H9 (cell line): Measurements from ENCODE around the gene FHOD3. TPM values are rescaled to one million over a fixed set of nuclear protein-coding genes. Genes with fewer than 3 reads are reported as not detected.

ENCODE experiments used
- DNase-seq: peaks from one replicate; pipeline ENCODE4 v3.0.0-alpha.2; 2017
- H2AFZ ChIP-seq: one replicate; pipeline ENCODE4 v1.6.1; 2013; ENCODE audit warnings: mild to moderate bottlenecking, low read length, control low read depth, moderate library complexity
- H2AK5ac ChIP-seq: 2 replicates; pipeline ENCODE4 v1.6.1; 2013; ENCODE audit warnings: low read length, control low read depth, mixed read lengths; ENCODE audit not compliant: insufficient read length
- H2BK120ac ChIP-seq: one replicate; pipeline ENCODE4 v1.6.1; 2013; ENCODE audit warnings: low read depth, mild to moderate bottlenecking, low read length, control low read depth, inconsistent platforms; ENCODE audit not compliant: poor library complexity, severe bottlenecking
- H2BK12ac ChIP-seq: 2 replicates; pipeline ENCODE4 v1.6.1; 2013; ENCODE audit warnings: low read length, control low read depth, mixed read lengths, low read depth; ENCODE audit not compliant: insufficient read length
- H2BK15ac ChIP-seq: 2 replicates; pipeline ENCODE4 v1.6.1; 2013; ENCODE audit warnings: low read depth, low read length, control low read depth
- H2BK20ac ChIP-seq: one replicate; pipeline ENCODE4 v1.6.1; 2013; ENCODE audit warnings: low read depth, mild to moderate bottlenecking, low read length, control low read depth, inconsistent platforms; ENCODE audit not compliant: poor library complexity, severe bottlenecking
- H2BK5ac ChIP-seq: 2 replicates; pipeline ENCODE4 v1.6.1; 2013; ENCODE audit warnings: low read length, control low read depth, mixed read lengths; ENCODE audit not compliant: insufficient read length
- H3K14ac ChIP-seq: 2 replicates; pipeline ENCODE4 v1.6.1; 2013; ENCODE audit warnings: low read length, control low read depth; ENCODE audit not compliant: insufficient read depth
- H3K18ac ChIP-seq: 2 replicates; pipeline ENCODE4 v1.6.1; 2013; ENCODE audit warnings: low read depth, mild to moderate bottlenecking, mixed read lengths, low read length, control low read depth; ENCODE audit not compliant: insufficient read length
- H3K23ac ChIP-seq: 2 replicates; pipeline ENCODE4 v1.6.1; 2013; ENCODE audit warnings: low read length, control low read depth, mixed read lengths, low read depth; ENCODE audit not compliant: insufficient read length
- H3K23me2 ChIP-seq: 2 replicates; pipeline ENCODE4 v1.6.1; 2013; ENCODE audit warnings: low read depth, mild to moderate bottlenecking, mixed read lengths, low read length, control low read depth; ENCODE audit not compliant: insufficient read length, poor library complexity, severe bottlenecking
- H3K27ac ChIP-seq: 2 replicates; pipeline ENCODE4 v1.5.1; 2013; ENCODE audit warnings: low read length, control low read depth, mixed read lengths, low read depth; ENCODE audit not compliant: insufficient read length
- H3K27me3 ChIP-seq: 2 replicates; pipeline ENCODE4 v1.6.1; 2013; ENCODE audit warnings: low read length, control low read depth, inconsistent platforms; ENCODE audit not compliant: insufficient read depth
- H3K4ac ChIP-seq: 2 replicates; pipeline ENCODE4 v1.6.1; 2013; ENCODE audit warnings: low read depth, mild to moderate bottlenecking, control low read depth, inconsistent platforms, low read length, moderate library complexity
- H3K4me1 ChIP-seq: 2 replicates; pipeline ENCODE4 v1.6.1; 2013; ENCODE audit warnings: low read length, control low read depth, inconsistent platforms; ENCODE audit not compliant: insufficient read depth
- H3K4me2 ChIP-seq: 2 replicates; pipeline ENCODE4 v1.6.1; 2013; ENCODE audit warnings: low read length, control low read depth, mixed read lengths; ENCODE audit not compliant: insufficient read length, insufficient read depth
- H3K56ac ChIP-seq: 2 replicates; pipeline ENCODE4 v1.6.1; 2013; ENCODE audit warnings: low read depth, mild to moderate bottlenecking, mixed read lengths, low read length, control low read depth; ENCODE audit not compliant: insufficient read length
- H3K79me1 ChIP-seq: 2 replicates; pipeline ENCODE4 v1.6.1; 2013; ENCODE audit warnings: low read depth, mild to moderate bottlenecking, moderate library complexity, low read length, control low read depth, inconsistent platforms; ENCODE audit not compliant: insufficient read depth, poor library complexity, severe bottlenecking
- H3K79me2 ChIP-seq: 2 replicates; pipeline ENCODE4 v1.6.1; 2013; ENCODE audit warnings: low read length, control low read depth, inconsistent platforms; ENCODE audit not compliant: insufficient read depth
- H3K9ac ChIP-seq: 2 replicates; pipeline ENCODE4 v1.6.1; 2013; ENCODE audit warnings: low read length, control low read depth, mixed read lengths; ENCODE audit not compliant: insufficient read length; ENCODE audit errors: extremely low read depth
- H3K9me3 ChIP-seq: one replicate; pipeline ENCODE4 v1.6.1; 2013; ENCODE audit warnings: low read depth, low read length, inconsistent platforms; ENCODE audit not compliant: control insufficient read depth
- H3T11ph ChIP-seq: one replicate; pipeline ENCODE4 v1.6.1; 2013; ENCODE audit warnings: mild to moderate bottlenecking, low read length, control low read depth, inconsistent platforms
- H4K20me1 ChIP-seq: one replicate; pipeline ENCODE4 v1.6.1; 2013; ENCODE audit not compliant: control insufficient read depth, insufficient read length, insufficient read depth
- H4K5ac ChIP-seq: 2 replicates; pipeline ENCODE4 v1.6.1; 2013; ENCODE audit warnings: low read depth, mild to moderate bottlenecking, mixed read lengths, low read length, control low read depth; ENCODE audit not compliant: insufficient read length
- H4K8ac ChIP-seq: replicated peaks from 2 replicates; pipeline ENCODE4 v1.6.1; 2013; ENCODE audit warnings: low read length, control low read depth, mixed read lengths, low read depth; ENCODE audit not compliant: insufficient read length
- H4K91ac ChIP-seq: 2 replicates; pipeline ENCODE4 v1.6.1; 2013; ENCODE audit warnings: low read depth, mild to moderate bottlenecking, moderate library complexity, mixed read lengths, low read length, control low read depth; ENCODE audit not compliant: insufficient read length
- H3K27ac Mint-ChIP-seq, 3 experiments: 2 replicates in 2 of 3; 3 replicates in 1 of 3; pipeline ENCODE4 v1.8.0; 2020 to 2021; ENCODE audit warnings: mixed read lengths in 3 of 3, mild to moderate bottlenecking in 1 of 3, moderate library complexity in 1 of 3
- H3K27me3 Mint-ChIP-seq: 2 replicates; pipeline ENCODE4 v1.8.0; 2021; ENCODE audit warnings: low read depth, mild to moderate bottlenecking, moderate library complexity, mixed read lengths
- H3K36me3 Mint-ChIP-seq, 3 experiments: 2 replicates in 2 of 3; 3 replicates in 1 of 3; pipeline ENCODE4 v1.8.0; 2020 to 2021; ENCODE audit warnings: low read depth in 3 of 3, mixed read lengths in 3 of 3; ENCODE audit not compliant: insufficient read depth in 1 of 3
- H3K4me1 Mint-ChIP-seq, 2 experiments: 2 replicates each; pipeline ENCODE4 v1.8.0; 2020; ENCODE audit warnings: mixed read lengths in 2 of 2
- H3K4me3 Mint-ChIP-seq, 2 experiments: 2 replicates in 1 of 2; 3 replicates in 1 of 2; pipeline ENCODE4 v1.8.0; 2020 to 2021; ENCODE audit warnings: mild to moderate bottlenecking in 2 of 2, mixed read lengths in 2 of 2, moderate library complexity in 1 of 2
- H3K9me3 Mint-ChIP-seq, 2 experiments: 2 replicates in 1 of 2; 3 replicates in 1 of 2; pipeline ENCODE4 v1.8.0; 2020; ENCODE audit warnings: mild to moderate bottlenecking in 2 of 2, mixed read lengths in 2 of 2, moderate library complexity in 1 of 2
- WGBS: extraction: QIAGEN DNeasy Blood & Tissue Kit; methylation state at CpG from one replicate; pipeline ENCODE4 v1.1.7; 2013; ENCODE audit warnings: missing lambda C conversion rate, low lambda C conversion rate, mixed read lengths; ENCODE audit not compliant: insufficient read length; ENCODE audit errors: extremely low coverage; 5-methylcytosine and 5-hydroxymethylcytosine counted together
- total RNA-seq: library from RNA; stranded (reverse); gene quantifications from 2 replicates; pipeline ENCODE4 v1.2.1, GENCODE V29; 2021
- TF ChIP-seq, protein P1 (sequence below): fragments of 200-600 bp; sonication (generic); conservative IDR thresholded peaks from 3 replicates; pipeline ENCODE4 v1.8.0; 2021; ENCODE audit warnings: antibody characterized with exemption, mild to moderate bottlenecking

The FHOD3 gene
- total RNA-seq, 1 experiment from 2014 or later: 8.0 TPM

DNA sequence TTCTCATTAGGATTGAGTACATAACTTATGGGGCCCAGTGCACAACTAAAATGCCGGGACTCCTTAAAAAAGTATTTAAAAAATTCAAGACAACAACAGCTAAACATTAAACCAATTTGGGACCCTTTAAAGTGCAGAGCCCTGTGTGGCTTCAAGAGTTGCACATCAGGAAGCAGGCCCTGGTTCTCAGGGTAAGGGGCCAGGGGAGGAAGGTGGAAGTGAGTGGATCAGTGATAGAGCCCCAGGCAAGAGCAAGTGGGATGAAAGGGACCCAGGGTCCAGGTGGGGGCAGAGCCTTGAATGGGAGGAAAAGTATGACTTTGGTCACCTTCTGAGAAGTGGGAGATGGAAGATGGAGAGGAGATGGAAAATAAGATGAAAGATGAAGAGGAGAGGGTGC lies 2.3 kb upstream of the FHOD3 start:
- Mint-ChIP-seq H3K27ac (no peak overlapping the region), H3K9me3 (no peaks in the 10 kb centered on the region; a peak in 1 of 5 replicates), H3K27me3 (peaks cover 22% of the 10 kb centered on the region), H3K36me3 (peaks cover 0 to 3% (median 0%) of the 10 kb centered on the region in 3 experiments; a peak in 3 of 7 replicates), H3K4me3 (no peak overlapping the region), H3K4me1 (peaks cover 4 to 6% of the 10 kb centered on the region in 2 experiments)
- Histone ChIP-seq H2AK5ac (no peak overlapping the region), H2BK12ac (no peak overlapping the region), H2BK15ac (no peak overlapping the region), H3K9ac (no peak overlapping the region), H3K4me2 (no peak overlapping the region), H4K5ac (no peak overlapping the region), H2BK5ac (no peak overlapping the region), H4K8ac (no peak overlapping the region), H3K23ac (no peak overlapping the region), H2AFZ (no peak overlapping the region), H3K4ac (no peak overlapping the region), H3K14ac (no peak overlapping the region), H3K27me3 (peaks cover 22% of the 10 kb centered on the region), H4K91ac (no peak overlapping the region), H3K79me1 (no peaks in the 10 kb centered on the region), H2BK120ac (no peak overlapping the region), H3K4me1 (no peaks in the 10 kb centered on the region), H3K56ac (no peak overlapping the region), H3K18ac (no peak overlapping the region), H3K27ac (no peak overlapping the region), H4K20me1 (no peaks in the 10 kb centered on the region), H2BK20ac (no peak overlapping the region), H3K23me2 (peaks cover 20% of the 10 kb centered on the region), H3K79me2 (no peaks in the 10 kb centered on the region), H3T11ph (no peak overlapping the region), H3K9me3 (no peaks in the 10 kb centered on the region)
- WGBS: no CpG with 5 or more reads among the region's 1 CpG
- no peak for DNase-seq
- TF ChIP-seq, protein P1, sequence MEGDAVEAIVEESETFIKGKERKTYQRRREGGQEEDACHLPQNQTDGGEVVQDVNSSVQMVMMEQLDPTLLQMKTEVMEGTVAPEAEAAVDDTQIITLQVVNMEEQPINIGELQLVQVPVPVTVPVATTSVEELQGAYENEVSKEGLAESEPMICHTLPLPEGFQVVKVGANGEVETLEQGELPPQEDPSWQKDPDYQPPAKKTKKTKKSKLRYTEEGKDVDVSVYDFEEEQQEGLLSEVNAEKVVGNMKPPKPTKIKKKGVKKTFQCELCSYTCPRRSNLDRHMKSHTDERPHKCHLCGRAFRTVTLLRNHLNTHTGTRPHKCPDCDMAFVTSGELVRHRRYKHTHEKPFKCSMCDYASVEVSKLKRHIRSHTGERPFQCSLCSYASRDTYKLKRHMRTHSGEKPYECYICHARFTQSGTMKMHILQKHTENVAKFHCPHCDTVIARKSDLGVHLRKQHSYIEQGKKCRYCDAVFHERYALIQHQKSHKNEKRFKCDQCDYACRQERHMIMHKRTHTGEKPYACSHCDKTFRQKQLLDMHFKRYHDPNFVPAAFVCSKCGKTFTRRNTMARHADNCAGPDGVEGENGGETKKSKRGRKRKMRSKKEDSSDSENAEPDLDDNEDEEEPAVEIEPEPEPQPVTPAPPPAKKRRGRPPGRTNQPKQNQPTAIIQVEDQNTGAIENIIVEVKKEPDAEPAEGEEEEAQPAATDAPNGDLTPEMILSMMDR: no peak
